Measurements from ENCODE around the gene MACF1. TPM values are rescaled to one million over a fixed set of nuclear protein-coding genes. Genes with fewer than 3 reads are reported as not detected.
A peak's percentile ranks its signal among the peaks of the same experiment; 100 is the strongest.
"Not testable (repeated sequence)": the region's sequence is repeated elsewhere in the genome, so short reads cannot be mapped to it uniquely, and the experiment has no call there.

MACF1 gene
- total RNA-seq, 1 donor from 2014 or later, result 653 TPM

GRCh38 chr1:39178541-39179431, 25.7 kb upstream of the MACF1 start:
- DNase-seq, result peak; percentile 83

GRCh38 chr1:39181311-39181710, 23.2 kb upstream of the MACF1 start:
- DNase-seq, result no peak

DNA sequence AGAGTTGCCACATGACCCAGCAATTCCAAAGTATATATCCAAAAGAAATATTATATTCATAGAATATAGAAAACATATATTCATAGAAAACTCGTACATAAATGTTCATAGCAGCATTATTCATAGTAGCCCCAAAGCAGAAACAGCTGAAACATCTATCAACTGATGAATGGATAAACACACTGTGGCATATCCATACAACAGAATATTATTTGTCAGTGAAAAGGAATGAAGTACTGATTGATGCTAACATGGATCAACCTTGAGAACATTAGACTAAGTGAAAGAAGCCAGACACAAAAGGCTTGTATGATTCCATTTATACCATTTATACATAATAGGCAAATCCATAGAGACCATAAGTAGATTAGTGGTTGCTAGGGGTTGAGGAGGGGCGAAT, 21.7 kb upstream of the MACF1 start:
- no peak for DNase-seq

DNA sequence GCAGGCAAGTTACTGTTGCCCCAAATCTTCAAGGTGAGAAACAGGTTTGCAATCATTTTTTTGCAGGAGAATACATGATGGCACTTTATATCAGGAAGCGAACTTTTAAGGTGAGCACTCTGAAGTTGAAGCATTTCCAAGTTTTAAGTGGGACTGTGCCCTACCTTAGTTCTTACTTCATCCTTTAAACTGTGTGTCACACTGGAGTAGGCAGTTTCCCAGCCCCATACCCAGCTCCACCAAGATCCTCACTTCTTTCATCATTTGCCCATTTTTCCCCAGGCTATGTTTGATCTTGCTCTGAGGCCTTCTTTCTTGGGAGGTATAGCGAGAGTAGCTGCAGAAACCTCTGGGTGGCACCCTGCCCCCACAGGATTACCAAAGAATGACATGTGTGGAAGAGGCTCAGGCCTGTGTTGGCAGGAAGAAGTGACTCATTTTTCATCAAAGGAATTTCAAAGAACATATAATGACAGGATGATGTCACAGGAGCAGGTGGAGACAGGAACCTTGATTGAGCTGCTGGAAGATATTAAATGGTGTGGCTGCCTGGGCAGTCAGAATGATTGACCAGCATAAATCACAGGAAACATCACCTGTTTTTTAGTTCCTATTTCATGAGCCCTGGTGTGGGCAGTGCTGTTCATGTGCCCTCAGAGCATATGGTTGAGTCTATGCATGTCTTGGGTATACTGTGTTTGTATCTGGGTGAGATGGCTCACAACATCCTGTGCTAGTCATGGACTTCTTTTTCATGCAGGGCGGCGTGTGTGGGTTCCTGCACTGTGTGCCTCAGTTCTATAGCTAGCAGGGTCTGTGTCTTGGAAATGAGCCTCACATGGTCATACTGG, 20.8 kb upstream of the MACF1 start:
- peak; percentile 96 for DNase-seq

DNA sequence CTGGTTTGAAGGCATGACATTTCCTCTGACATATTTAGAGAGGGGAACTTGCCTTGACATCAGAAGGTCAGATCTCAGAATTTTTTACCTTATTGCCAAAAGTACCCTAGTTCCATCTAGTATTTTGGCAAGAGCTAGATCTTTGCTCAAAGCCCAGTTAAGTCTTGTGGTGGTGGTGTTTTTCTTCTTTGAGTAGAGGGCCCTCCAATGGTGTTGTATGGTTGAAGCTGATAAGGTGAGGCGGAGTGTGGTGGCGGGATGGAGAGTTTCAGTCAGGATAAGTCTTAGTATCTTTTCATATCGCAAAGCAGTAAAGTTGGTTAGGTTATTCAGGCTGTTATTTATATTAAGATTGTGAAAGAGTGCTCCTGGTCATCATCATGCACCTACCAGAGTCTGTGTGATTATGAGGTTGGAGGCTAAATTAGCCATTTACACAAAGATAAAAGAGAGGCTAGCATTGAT, 20.1 kb upstream of the MACF1 start:
- DNase-seq, result peak; percentile 40

GRCh38 chr1:39187275-39188046, 17.0 kb upstream of the MACF1 start:
- no peak for DNase-seq

GRCh38 chr1:39189592-39190041, 14.9 kb upstream of the MACF1 start:
- peak; percentile 73 for DNase-seq

GRCh38 chr1:39190096-39190495, 14.4 kb upstream of the MACF1 start:
- DNase-seq, result no peak

- DNase-seq, result peak; percentile 66
These were observed 10.0 kb upstream of the MACF1 start for GRCh38 chr1:39194398-39195051.

DNA sequence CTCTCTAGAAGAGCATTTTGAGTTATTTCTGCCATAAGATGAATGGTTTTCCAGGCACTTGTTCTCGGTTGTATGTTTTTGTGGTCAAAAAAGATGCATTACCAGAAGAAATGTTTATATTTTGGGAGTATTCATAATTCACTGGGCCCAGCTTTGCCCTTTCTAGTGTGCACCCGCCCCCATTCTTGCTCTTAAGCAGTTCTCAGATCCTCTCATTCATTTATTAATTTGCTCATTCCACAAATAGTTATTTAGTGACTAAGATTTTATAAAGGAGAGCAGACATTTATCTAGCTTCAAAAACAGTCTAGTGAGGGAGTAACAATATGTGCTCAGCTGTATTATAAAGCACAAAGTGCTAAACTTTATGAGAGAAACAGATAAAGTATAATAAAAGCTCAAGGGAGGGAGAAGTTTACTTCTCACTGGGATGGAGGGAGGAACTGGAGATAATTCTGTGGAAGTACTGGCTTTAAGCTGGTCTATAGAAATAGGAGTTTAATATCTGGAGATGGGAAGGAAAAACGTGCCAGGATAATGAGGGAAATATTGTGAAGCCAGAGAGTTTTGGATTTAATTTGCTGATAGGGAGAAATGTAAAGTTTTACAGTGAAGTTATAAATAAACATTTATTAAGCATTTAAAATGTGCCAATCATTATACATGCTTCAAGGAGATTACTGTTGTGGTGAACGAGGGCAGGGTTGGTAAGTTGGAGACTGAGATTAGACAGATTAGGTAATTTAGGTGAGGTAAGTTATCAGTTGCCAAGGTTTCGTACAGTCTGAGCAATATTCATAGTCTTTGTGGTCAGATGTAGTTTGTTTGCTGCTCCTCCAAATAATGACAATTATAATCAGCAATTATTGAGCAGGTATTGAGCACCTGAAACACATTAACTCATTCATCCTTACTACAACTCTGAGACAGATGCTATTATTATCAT, 9.1 kb upstream of the MACF1 start:
- DNase-seq, result no peak

DNA sequence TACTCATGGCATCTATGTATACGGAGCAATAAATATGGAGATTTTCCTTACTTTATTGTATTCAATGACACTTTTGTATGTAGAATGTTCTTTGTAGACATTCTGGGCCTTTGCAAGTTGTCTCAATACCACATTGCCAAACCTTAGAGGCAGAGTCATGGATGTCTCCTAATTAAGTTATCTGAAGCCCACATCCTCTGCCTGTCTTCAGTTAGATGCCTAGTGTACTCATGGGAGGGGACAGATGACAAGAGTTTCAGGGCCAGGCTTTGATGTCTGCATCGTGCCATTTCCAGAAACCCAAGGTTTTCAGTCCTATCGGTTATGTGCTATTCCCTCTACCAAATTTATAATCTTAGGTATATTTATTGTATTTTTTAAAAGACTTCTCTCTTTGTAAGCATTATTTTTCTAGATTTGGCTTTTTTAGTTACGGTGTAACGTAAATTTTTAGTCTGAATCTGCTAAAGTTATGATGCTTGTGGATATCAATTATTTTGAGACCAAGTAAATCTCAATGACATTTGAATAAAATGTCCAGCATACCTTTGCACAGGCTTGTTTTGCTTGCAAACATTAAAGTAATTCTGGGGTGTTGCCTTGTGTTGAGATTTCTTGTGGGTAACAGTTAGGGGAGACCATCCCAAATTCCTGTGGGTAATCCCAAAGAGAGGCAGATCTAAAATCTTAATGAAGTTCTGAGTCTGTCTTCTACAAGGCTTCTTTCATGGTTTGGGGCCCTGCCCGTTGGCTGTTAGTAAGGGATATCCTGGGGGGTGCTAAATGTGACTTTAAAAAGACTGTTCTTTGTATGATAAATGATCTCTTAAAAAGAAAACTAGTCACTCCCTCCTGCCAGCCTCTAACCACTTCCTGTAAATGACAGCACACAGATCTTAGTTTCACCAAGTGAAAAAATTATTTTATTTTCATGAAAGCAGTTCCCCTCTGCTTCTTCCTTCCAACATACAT, 8.0 kb upstream of the MACF1 start:
- no peak for DNase-seq

- DNase-seq, result no peak
These were observed 4.9 kb upstream of the MACF1 start for GRCh38 chr1:39199593-39199992.

GRCh38 chr1:39205102-39205780, 746 bp downstream of the MACF1 start:
- DNase-seq, result peak; percentile 55

- DNase-seq, result no peak
These were observed 1.4 kb downstream of the MACF1 start for GRCh38 chr1:39205781-39206464.

GRCh38 chr1:39208360-39208759, 3.9 kb downstream of the MACF1 start:
- DNase-seq, result not testable (repeated sequence)

- no peak for DNase-seq
These were observed 6.2 kb downstream of the MACF1 start for GRCh38 chr1:39210649-39211048.

DNA sequence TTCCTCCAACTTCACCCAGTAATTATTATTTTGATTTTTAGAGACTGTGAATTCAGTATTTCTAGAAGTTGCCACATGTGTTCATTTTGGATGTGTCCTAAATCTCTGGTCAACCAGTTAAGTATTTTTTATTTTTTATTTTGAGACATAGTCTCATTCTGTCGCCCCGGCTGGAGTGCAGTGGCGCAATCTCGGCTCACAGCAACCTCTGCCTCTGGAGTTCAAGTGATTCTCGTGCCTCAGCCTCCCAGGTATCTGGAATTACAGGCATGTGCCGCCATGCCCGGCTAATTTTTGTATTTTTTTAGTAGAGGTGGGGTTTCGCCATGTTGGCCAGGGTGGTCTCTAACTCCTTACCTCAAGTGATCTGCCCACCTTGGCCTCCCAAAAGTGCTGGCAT, 8.0 kb downstream of the MACF1 start:
- DNase-seq, result no peak

DNA sequence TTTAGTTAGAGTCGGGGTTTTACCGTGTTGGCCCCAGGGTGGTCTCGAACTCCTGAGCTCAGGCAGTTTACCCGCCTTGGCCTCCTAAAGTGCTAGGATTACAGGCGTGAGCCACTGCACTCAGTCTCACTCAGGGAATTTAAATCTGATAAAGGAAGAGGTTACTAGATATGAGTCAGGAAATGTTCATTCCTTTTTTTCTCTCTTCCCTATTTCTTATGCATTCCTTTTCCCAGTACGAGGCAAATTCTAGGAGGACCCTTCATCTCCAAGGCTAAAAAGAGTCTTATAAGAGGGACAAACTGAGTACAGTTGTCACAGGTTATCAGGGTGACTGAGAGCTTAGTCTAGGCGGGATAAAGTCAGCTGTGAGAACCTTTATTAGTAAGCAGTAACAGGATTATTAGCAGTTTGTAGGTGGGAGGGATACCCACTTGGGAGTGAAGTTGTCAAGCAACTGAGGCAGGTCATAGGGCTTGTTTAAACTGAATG, 9.1 kb downstream of the MACF1 start:
- no peak for DNase-seq
